GM12878 (cell line): Measurements from ENCODE around the gene NDOR1. TPM values are rescaled to one million over a fixed set of nuclear protein-coding genes. Genes with fewer than 3 reads are reported as not detected.

Experiments used
- ATAC-seq: fragments of 200-7000 bp; cut with Tn5 transposase; 3 replicates; pipeline ENCODE4 v1.9.1; 2020; ENCODE audit warnings: mild to moderate bottlenecking, moderate library complexity
- BruUV-seq: library from RNA; stranded (reverse); fragments of 400-500 nt; replicated peaks from 2 replicates; lab custom pipeline; 2021; lab: Mats Ljungman, UMichigan
- CTCF ChIA-PET: fragments of 300-600 bp; sonication (Branson Sonifier 250); formaldehyde crosslinking; extraction: SDS; loops from one replicate; lab custom pipeline; 2021; ENCODE audit warnings: inconsistent platforms; lab: Yijun Ruan, JAX
- POLR2A ChIA-PET: fragments of 350-600 bp; formaldehyde crosslinking; extraction: SDS; loops from one replicate; lab custom pipeline; 2021; ENCODE audit warnings: inconsistent platforms; lab: Charles Lee
- RAD21 ChIA-PET: fragments of 300-600 bp; sonication (Branson Sonifier 250); formaldehyde crosslinking; loops from one replicate; lab custom pipeline; 2023; ENCODE audit warnings: antibody characterized with exemption; ENCODE audit not compliant: unreplicated experiment; lab: Charles Lee
- SMC1A ChIA-PET: fragments of 300-600 bp; sonication (Branson Sonifier 250); formaldehyde crosslinking; loops from one replicate; lab custom pipeline; 2023; ENCODE audit not compliant: unreplicated experiment, uncharacterized antibody; lab: Charles Lee
- DNase-seq: peaks from one replicate; pipeline ENCODE4 v3.0.0-alpha.2; 2011; ENCODE audit warnings: low read depth, low spot score
- FAIRE-seq: peaks from 3 replicates; lab custom pipeline; 2011; peaks lifted over from hg19 to GRCh38; lab: Jason Lieb, UNC
- H2AFZ ChIP-seq: 2 replicates; pipeline ENCODE4 v1.6.0; 2011; ENCODE audit warnings: low read depth, low read length, control low read depth; ENCODE audit not compliant: control insufficient read depth
- H3K27ac ChIP-seq: 2 replicates; pipeline ENCODE4 v1.5.1; 2011; ENCODE audit warnings: control low read depth; ENCODE audit not compliant: control insufficient read depth, insufficient read depth
- H3K27me3 ChIP-seq, 2 experiments: replicated peaks in 1 of 2; 2 replicates each; pipeline versions ENCODE4 v1.6.0 to v1.6.1; 2011; ENCODE audit warnings: low read length in 1 of 2; ENCODE audit not compliant: control insufficient read depth in 2 of 2, insufficient read depth in 2 of 2
- H3K36me3 ChIP-seq, 2 experiments: 2 replicates each; pipeline ENCODE4 v1.5.1; 2011; ENCODE audit warnings: low read length in 1 of 2; ENCODE audit not compliant: control insufficient read depth in 2 of 2, insufficient read depth in 2 of 2
- H3K4me1 ChIP-seq: 2 replicates; pipeline ENCODE4 v1.6.1; 2011; ENCODE audit warnings: mild to moderate bottlenecking, low read length, moderate library complexity, mixed read lengths; ENCODE audit not compliant: control insufficient read depth, insufficient read depth
- H3K4me2 ChIP-seq: 2 replicates; pipeline ENCODE4 v1.6.0; 2011; ENCODE audit warnings: control low read depth; ENCODE audit not compliant: control insufficient read depth, insufficient read depth
- H3K4me3 ChIP-seq: fragments of 200-600 bp; sonication (generic); 2 replicates; pipeline ENCODE4 v1.5.1; 2016
- H3K79me2 ChIP-seq: 2 replicates; pipeline ENCODE4 v1.6.0; 2011; ENCODE audit warnings: low read length; ENCODE audit not compliant: control insufficient read depth, insufficient read depth
- H3K9ac ChIP-seq: 2 replicates; pipeline ENCODE4 v1.8.0; 2011; ENCODE audit warnings: low read length, control low read depth, mixed read lengths; ENCODE audit not compliant: control insufficient read depth, insufficient read depth
- H3K9me3 ChIP-seq: replicated peaks from 3 replicates; pipeline ENCODE4 v1.5.1; 2011; ENCODE audit warnings: mild to moderate bottlenecking, low read length; ENCODE audit not compliant: control insufficient read depth, insufficient read depth
- H4K20me1 ChIP-seq: 2 replicates; pipeline ENCODE4 v1.6.0; 2011; ENCODE audit not compliant: control insufficient read depth, insufficient read depth
- ATF7 ChIP-seq: fragments of 450-650 bp; IDR thresholded peaks from 2 replicates; pipeline ENCODE4 v1.6.1; 2016; ENCODE audit warnings: low read depth, mild to moderate bottlenecking
- BMI1 ChIP-seq: fragments of 450-650 bp; IDR thresholded peaks from 2 replicates; pipeline ENCODE4 v1.6.1; 2016; ENCODE audit warnings: mild to moderate bottlenecking, moderate library complexity, borderline replicate concordance
- CBFB ChIP-seq: IDR thresholded peaks from 2 replicates; pipeline ENCODE4 v1.6.1; 2016; ENCODE audit warnings: antibody characterized with exemption, low read depth
- LARP7 ChIP-seq: fragments of 450-650 bp; IDR thresholded peaks from 2 replicates; pipeline ENCODE4 v1.6.1; 2017; ENCODE audit warnings: mild to moderate bottlenecking
- MAX ChIP-seq: IDR thresholded peaks from 2 replicates; pipeline ENCODE4 v1.6.1; 2012; ENCODE audit warnings: low read depth, low read length, improper control_type of control experiment
- MXI1 ChIP-seq: fragments of 150-350 bp; IDR thresholded peaks from 2 replicates; pipeline ENCODE4 v1.6.1; 2011; ENCODE audit warnings: low read depth, mild to moderate bottlenecking, inconsistent platforms, low read length, improper control_type of control experiment
- MYC ChIP-seq: IDR thresholded peaks from 2 replicates; pipeline ENCODE4 v1.6.1; 2011; ENCODE audit warnings: mild to moderate bottlenecking, low read length, moderate library complexity, inconsistent platforms; ENCODE audit not compliant: insufficient read depth, insufficient replicate concordance, insufficient read length, severe bottlenecking
- RAD51 ChIP-seq: fragments of 450-650 bp; IDR thresholded peaks from 2 replicates; pipeline ENCODE4 v1.6.1; 2016; ENCODE audit warnings: moderate library complexity, mild to moderate bottlenecking, inconsistent platforms
- ZNF24 ChIP-seq: fragments of 450-650 bp; IDR thresholded peaks from 2 replicates; pipeline ENCODE4 v1.6.1; 2017; ENCODE audit warnings: antibody characterized with exemption, mild to moderate bottlenecking
- ZSCAN29 ChIP-seq: fragments of 450-650 bp; IDR thresholded peaks from 2 replicates; pipeline ENCODE4 v1.6.1; 2017; ENCODE audit warnings: mild to moderate bottlenecking, moderate library complexity
- WGBS: methylation state at CpG from one replicate; pipeline ENCODE4 v1.1.6; 2016; ENCODE audit warnings: low lambda C conversion rate; ENCODE audit not compliant: insufficient replicate concordance, insufficient coverage; ENCODE audit errors: missing lambda C conversion rate; 5-methylcytosine and 5-hydroxymethylcytosine counted together
- in situ Hi-C: fragments of 300-500 bp; cut with MboI; formaldehyde crosslinking; loops from 9 replicates; pipeline ENCODE4 v1.14.3; 2018; ENCODE audit warnings: mixed read lengths
- intact Hi-C: fragments of 100-400 bp; cut with micrococcal nuclease; formaldehyde crosslinking; loops from one replicate; pipeline ENCODE4 v1.14.2; 2022; ENCODE audit not compliant: unreplicated experiment
- polyA plus RNA-seq, 11 experiments: library from polyadenylated mRNA; depleted of rRNA in 4 of 11; unstranded in 6 of 11; stranded (reverse) in 5 of 11; fragments of >200 nt; fragmentation: Nextera tagmentation in 4 of 11; fragmentation: Illumina TruSeq in 1 of 11; extraction: Ambion mirVana in 4 of 11; extraction: Trizol in 1 of 11; gene quantifications; 1 replicate in 1 of 11; 2 replicates in 10 of 11; pipeline versions ENCODE4 v1.2.1 to v1.2.3, GENCODE V29; 2011 to 2016; ENCODE audit warnings: inconsistent platforms in 2 of 11, missing spikeins in 2 of 11, low read depth in 1 of 11
- total RNA-seq, 4 experiments: library from RNA; depleted of rRNA in 3 of 4; stranded (reverse); fragments of >200 nt in 3 of 4; fragmentation: Illumina TruSeq in 1 of 4; extraction: Trizol in 1 of 4; gene quantifications; 2 replicates each; pipeline versions ENCODE4 v1.2.1 to v1.2.3, GENCODE V29; 2013 to 2021
- TF ChIP-seq, protein P1 (sequence below): IDR thresholded peaks from 2 replicates; pipeline ENCODE4 v1.6.1; 2012; ENCODE audit warnings: mild to moderate bottlenecking, low read depth, low read length

The NDOR1 gene
- total and polyA plus RNA-seq, 10 of the 15 experiments (the other 5 are each of a cell fraction or from before 2014, with no cell fraction given), result 0.04 to 32.9 (median 11.1) TPM

DNA sequence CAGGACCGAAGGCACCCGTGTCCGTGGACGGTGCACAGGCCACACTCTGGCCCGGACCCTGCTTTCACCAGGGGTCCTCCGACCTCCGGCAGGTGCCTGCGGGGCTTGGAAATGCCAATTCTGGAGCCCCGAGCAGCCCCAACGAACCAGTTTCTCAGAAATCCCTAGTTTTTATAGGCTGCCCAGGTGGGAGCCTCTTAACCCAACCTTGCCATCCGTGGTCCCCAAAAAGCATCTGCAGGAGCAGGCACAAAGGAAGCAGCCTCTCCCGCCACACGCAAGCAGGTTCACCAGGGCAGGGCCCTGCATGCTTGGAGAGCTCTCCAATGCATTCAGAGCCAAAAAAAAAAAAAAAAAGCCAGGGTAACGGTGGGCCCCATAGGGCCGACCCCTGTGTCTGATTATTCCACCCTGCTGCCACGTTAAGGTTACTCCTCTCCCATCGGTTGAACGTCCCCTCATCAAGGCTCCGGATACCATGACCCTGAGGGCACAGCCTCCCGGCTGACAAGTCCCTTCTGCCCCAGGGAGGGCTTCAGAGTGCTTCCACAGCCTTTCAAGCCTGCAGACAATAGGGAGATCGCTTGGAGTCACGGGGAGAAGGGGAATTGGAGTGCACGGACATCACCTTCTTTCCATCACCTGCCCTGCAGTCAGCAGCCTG, 4.2 kb upstream of the NDOR1 start:
- no peak for FAIRE-seq
- ChIA-PET POLR2A (interaction anchor here (0.6 to 8.0 kb wide), 17 partner anchors 12 to 226 kb away, joined by 3 to 68 read pairs (median 5); partner anchors contain the start of genes CYSRT1, MAN1B1, RNF208 and TOR4A), SMC1A (interaction anchor here (0.6 to 4.6 kb wide), 6 partner anchors 12 to 253 kb away, joined by 3 to 18 read pairs (median 4); partner anchors contain the start of genes CYSRT1 and RNF208), RAD21 (interaction anchor here (0.7 to 1.5 kb wide), 12 partner anchors 13 to 113 kb away, joined by 3 to 9 read pairs (median 4); partner anchors contain the start of genes ANAPC2, RNF208, SSNA1 and TUBB4B), CTCF (interaction anchor here (0.6 to 1.9 kb wide), 11 partner anchors 12 to 76 kb away, joined by 3 to 11 read pairs (median 3); partner anchors contain the start of genes ANAPC2, RNF224 and SSNA1)
- H4K20me1 ChIP-seq, result no peaks in the 10 kb centered on the region
- DNase-seq, result no peak
- WGBS, result 6% methylated on average over 23 of the region's 23 CpGs
- no peaks in the 10 kb centered on the region for H3K36me3 ChIP-seq
- intact Hi-C loops, result loop anchor here (2.0 kb wide), 2 partner anchors 21 to 79 kb away; partner anchors contain the start of gene RNF208
- no TSS peak for BruUV-seq
- H3K27me3 ChIP-seq, result no peaks in the 10 kb centered on the region
- H3K27ac ChIP-seq, result peak overlapping the region; percentile 62
- H2AFZ ChIP-seq, result peak overlapping the region; percentile 74
- peaks cover 34% of the 10 kb centered on the region for H3K79me2 ChIP-seq
- peaks cover 36% of the 10 kb centered on the region for H3K4me1 ChIP-seq
- ATAC-seq, result no peak
- TF ChIP-seq BMI1 (no peak), ZSCAN29 (no peak), ATF7 (no peak), MYC (no peak), MAX (no peak), ZNF24 (no peak), MXI1 (no peak), CBFB (peak; percentile 11; the same call in 1 of the 2 replicates), RAD51 (no peak), LARP7 (peak; percentile 54)
- TF ChIP-seq, protein P1, sequence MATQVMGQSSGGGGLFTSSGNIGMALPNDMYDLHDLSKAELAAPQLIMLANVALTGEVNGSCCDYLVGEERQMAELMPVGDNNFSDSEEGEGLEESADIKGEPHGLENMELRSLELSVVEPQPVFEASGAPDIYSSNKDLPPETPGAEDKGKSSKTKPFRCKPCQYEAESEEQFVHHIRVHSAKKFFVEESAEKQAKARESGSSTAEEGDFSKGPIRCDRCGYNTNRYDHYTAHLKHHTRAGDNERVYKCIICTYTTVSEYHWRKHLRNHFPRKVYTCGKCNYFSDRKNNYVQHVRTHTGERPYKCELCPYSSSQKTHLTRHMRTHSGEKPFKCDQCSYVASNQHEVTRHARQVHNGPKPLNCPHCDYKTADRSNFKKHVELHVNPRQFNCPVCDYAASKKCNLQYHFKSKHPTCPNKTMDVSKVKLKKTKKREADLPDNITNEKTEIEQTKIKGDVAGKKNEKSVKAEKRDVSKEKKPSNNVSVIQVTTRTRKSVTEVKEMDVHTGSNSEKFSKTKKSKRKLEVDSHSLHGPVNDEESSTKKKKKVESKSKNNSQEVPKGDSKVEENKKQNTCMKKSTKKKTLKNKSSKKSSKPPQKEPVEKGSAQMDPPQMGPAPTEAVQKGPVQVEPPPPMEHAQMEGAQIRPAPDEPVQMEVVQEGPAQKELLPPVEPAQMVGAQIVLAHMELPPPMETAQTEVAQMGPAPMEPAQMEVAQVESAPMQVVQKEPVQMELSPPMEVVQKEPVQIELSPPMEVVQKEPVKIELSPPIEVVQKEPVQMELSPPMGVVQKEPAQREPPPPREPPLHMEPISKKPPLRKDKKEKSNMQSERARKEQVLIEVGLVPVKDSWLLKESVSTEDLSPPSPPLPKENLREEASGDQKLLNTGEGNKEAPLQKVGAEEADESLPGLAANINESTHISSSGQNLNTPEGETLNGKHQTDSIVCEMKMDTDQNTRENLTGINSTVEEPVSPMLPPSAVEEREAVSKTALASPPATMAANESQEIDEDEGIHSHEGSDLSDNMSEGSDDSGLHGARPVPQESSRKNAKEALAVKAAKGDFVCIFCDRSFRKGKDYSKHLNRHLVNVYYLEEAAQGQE, result no peak
- peak overlapping the region; percentile 77 for H3K4me3 ChIP-seq
- no peaks in the 10 kb centered on the region for H3K9me3 ChIP-seq
- in situ Hi-C loops, result no loop called here
- peak overlapping the region; percentile 86 for H3K4me2 ChIP-seq
- H3K9ac ChIP-seq, result peak overlapping the region; percentile 78
